GM18519 (cell line): ENCODE measurements around the gene ATP5F1B.

Experiments
- ATAC-seq: cut with Tn5 transposase; IDR thresholded peaks from one replicate; pipeline ENCODE4 v1.9.1; 2021; ENCODE audit warnings: mild to moderate bottlenecking, moderate library complexity; ENCODE audit not compliant: unreplicated experiment, low FRiP score

Gene ATP5F1B

GRCh38 chr12:56626701-56627100 lies 19.1 kb downstream of the ATP5F1B start:
- ATAC-seq, result no peak

- ATAC-seq, result no peak
These were observed 23.2 kb downstream of the ATP5F1B start for GRCh38 chr12:56622535-56622934.

GRCh38 chr12:56616925-56617324 lies 28.9 kb downstream of the ATP5F1B start:
- no peak for ATAC-seq

- no peak for ATAC-seq
These were observed 29.5 kb downstream of the ATP5F1B start for GRCh38 chr12:56616244-56616643.

- ATAC-seq, result no peak
These were observed 31.2 kb downstream of the ATP5F1B start for GRCh38 chr12:56614627-56615026.

- ATAC-seq, result no peak
These were observed 41.4 kb downstream of the ATP5F1B start for GRCh38 chr12:56604355-56604754.

GRCh38 chr12:56602239-56602638 lies 43.5 kb downstream of the ATP5F1B start:
- ATAC-seq, result no peak

- ATAC-seq, result no peak
These were observed 44.3 kb downstream of the ATP5F1B start for GRCh38 chr12:56601503-56601902.

- ATAC-seq, result no peak
These were observed 45.0 kb downstream of the ATP5F1B start for GRCh38 chr12:56600753-56601152.

- no peak for ATAC-seq
These were observed 46.0 kb downstream of the ATP5F1B start for GRCh38 chr12:56599797-56600196.

- no peak for ATAC-seq
These were observed 46.7 kb downstream of the ATP5F1B start for GRCh38 chr12:56599041-56599440.

- no peak for ATAC-seq
These were observed 49.0 kb downstream of the ATP5F1B start for GRCh38 chr12:56596815-56597214.

- ATAC-seq, result no peak
These were observed 51.7 kb downstream of the ATP5F1B start for GRCh38 chr12:56593909-56594621.

GRCh38 chr12:56591961-56592360 lies 53.8 kb downstream of the ATP5F1B start:
- no peak for ATAC-seq

- ATAC-seq, result no peak
These were observed 54.7 kb downstream of the ATP5F1B start for GRCh38 chr12:56591126-56591525.

GRCh38 chr12:56590237-56590830 lies 55.5 kb downstream of the ATP5F1B start:
- ATAC-seq, result no peak

- ATAC-seq, result no peak
These were observed 56.0 kb downstream of the ATP5F1B start for GRCh38 chr12:56589783-56590182.
